ENCODE results near the gene TWIST2.

DNA sequence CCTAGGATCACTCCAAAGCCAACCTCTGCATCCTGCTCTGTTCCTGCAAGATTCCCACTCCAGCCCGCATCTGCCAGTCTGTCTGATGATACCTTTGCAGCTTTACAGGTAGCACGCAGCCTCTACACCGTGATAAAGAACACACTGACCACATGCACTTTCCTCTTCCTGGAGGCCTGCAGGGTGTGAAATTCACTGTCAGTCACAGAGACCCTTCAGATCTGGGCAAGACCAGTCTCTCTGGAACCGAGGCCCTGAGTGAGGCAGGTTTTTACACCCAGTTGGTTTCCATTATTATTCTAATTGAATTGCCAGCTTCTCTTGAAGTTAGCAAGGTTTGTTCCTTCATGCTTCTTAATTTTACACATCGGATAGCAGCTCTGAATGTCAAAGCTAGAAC is 30.5 kb upstream of the TWIST2 start:
- TF ChIP-seq, protein P1, sequence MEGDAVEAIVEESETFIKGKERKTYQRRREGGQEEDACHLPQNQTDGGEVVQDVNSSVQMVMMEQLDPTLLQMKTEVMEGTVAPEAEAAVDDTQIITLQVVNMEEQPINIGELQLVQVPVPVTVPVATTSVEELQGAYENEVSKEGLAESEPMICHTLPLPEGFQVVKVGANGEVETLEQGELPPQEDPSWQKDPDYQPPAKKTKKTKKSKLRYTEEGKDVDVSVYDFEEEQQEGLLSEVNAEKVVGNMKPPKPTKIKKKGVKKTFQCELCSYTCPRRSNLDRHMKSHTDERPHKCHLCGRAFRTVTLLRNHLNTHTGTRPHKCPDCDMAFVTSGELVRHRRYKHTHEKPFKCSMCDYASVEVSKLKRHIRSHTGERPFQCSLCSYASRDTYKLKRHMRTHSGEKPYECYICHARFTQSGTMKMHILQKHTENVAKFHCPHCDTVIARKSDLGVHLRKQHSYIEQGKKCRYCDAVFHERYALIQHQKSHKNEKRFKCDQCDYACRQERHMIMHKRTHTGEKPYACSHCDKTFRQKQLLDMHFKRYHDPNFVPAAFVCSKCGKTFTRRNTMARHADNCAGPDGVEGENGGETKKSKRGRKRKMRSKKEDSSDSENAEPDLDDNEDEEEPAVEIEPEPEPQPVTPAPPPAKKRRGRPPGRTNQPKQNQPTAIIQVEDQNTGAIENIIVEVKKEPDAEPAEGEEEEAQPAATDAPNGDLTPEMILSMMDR (IDR thresholded peaks at IDR 0.05), result no peak
- TF ChIP-seq POLR2A (IDR thresholded peaks at IDR 0.05) (no peak), POLR2AphosphoS5 (IDR thresholded peaks at IDR 0.05) (no peak)

All from breast epithelium (tissue), 3 donors.